ENCODE data around the gene C12orf76.

The C12orf76 gene

DNA sequence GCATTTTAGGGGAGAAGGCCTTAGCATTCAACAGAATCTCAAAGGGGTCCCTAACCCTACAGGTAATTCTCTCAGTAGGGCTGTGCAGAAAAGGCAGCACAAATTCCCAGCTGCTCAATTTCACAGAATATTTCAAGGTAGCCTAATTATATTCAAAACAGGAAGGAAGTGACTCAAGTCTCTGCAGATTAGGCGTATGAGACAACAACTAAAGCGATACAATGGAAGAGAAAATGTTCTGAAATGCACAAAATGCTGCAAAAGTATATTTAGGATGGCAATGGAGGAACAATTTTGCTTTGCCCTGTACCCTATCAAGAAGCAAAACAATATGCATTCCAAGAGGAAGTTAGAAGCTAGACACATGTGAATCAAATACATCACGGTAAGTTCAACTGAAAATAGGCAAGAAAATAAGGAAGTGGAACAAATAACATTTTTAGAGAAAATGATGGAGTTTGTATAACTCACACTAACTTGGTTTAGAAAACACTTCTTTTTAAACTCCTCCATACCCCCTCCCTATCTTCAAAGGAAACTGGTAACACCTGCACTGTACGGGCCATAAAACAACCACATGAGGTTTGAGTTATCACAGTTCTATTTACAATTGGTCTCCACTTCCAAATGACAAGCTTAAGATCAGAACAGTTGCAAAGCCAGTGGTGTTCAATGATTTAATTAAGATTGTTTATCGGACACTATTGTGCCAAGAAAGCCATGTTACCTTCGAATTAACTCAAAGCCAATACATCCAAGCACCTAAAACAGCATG is 53.7 kb downstream of the C12orf76 start:
- peak; percentile 29 for DNase-seq

GRCh38 chr12:109993091-109993490 is 55.2 kb downstream of the C12orf76 start:
- no peak for DNase-seq

DNA sequence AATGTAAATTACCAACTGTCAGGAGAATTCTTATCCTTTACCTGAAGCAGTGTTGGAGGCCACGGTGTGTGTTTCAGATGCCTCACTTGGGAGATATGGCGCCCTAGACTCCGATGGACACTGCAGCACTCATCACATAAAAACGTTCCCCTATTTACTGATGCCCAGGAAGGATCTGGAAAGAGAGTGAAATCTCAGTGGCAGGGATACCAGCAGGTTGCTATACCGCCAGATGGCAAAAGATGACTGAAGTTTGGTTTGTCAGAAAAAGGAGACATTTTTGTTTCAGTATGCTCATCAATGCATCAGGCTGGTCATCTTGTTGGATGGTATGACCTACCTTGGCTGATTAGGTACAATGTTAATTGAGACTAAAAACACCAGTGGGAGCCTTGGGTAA is 56.7 kb downstream of the C12orf76 start:
- DNase-seq = no peak

Data from RPMI8226 (cell line).